ENCODE data around the gene NLRP9. TPM values are rescaled to one million over a fixed set of nuclear protein-coding genes. Genes with fewer than 3 reads are reported as not detected.
A peak's percentile ranks its signal among the peaks of the same experiment; 100 is the strongest.

NLRP9 gene
- total RNA-seq, 1 experiment from 2014 or later = not detected

- DNase-seq (ENCODE audit: low read depth) = peak; percentile 96
Observed at GRCh38 chr19:55674841-55675660, 63.2 kb downstream of the NLRP9 start, which contains the start of gene EPN1. TSS of gene EPN1 (plus strand) at chr19:55675226. CDS start at chr19:55678628, 3,402 bp downstream.

- DNase-seq (ENCODE audit: low read depth) = no peak
Observed at GRCh38 chr19:55674459-55674840, 63.8 kb downstream of the NLRP9 start.

- no peak for DNase-seq (ENCODE audit: low read depth)
Observed at GRCh38 chr19:55673889-55674288, 64.3 kb downstream of the NLRP9 start.

- DNase-seq (ENCODE audit: low read depth) = no peak
Observed at GRCh38 chr19:55673465-55673864, 64.7 kb downstream of the NLRP9 start.

GRCh38 chr19:55672418-55672817 lies 65.8 kb downstream of the NLRP9 start:
- no peak for DNase-seq (ENCODE audit: low read depth)

- no peak for DNase-seq (ENCODE audit: low read depth)
Observed at GRCh38 chr19:55671054-55671378, 67.2 kb downstream of the NLRP9 start.

- DNase-seq (ENCODE audit: low read depth) = no peak
Observed at GRCh38 chr19:55670280-55671053, 67.7 kb downstream of the NLRP9 start.

- DNase-seq (ENCODE audit: low read depth) = no peak
Observed at GRCh38 chr19:55669418-55670279, 68.6 kb downstream of the NLRP9 start.

GRCh38 chr19:55668603-55669348 lies 69.4 kb downstream of the NLRP9 start:
- no peak for DNase-seq (ENCODE audit: low read depth)

- DNase-seq (ENCODE audit: low read depth) = no peak
Observed at GRCh38 chr19:55667958-55668357, 70.2 kb downstream of the NLRP9 start.

GRCh38 chr19:55667511-55667910 lies 70.7 kb downstream of the NLRP9 start:
- no peak for DNase-seq (ENCODE audit: low read depth)

GRCh38 chr19:55667006-55667381 lies 71.2 kb downstream of the NLRP9 start:
- no peak for DNase-seq (ENCODE audit: low read depth)

GRCh38 chr19:55666343-55667005 lies 71.7 kb downstream of the NLRP9 start:
- DNase-seq (ENCODE audit: low read depth) = no peak

- no peak for DNase-seq (ENCODE audit: low read depth)
Observed at GRCh38 chr19:55663846-55664536, 74.2 kb downstream of the NLRP9 start.

GRCh38 chr19:55661826-55662225 lies 76.4 kb downstream of the NLRP9 start:
- no peak for DNase-seq (ENCODE audit: low read depth)

- DNase-seq (ENCODE audit: low read depth) = no peak
Observed at GRCh38 chr19:55660991-55661390, 77.2 kb downstream of the NLRP9 start.

GRCh38 chr19:55660404-55660803 lies 77.8 kb downstream of the NLRP9 start:
- DNase-seq (ENCODE audit: low read depth) = no peak

GRCh38 chr19:55659822-55660221 lies 78.4 kb downstream of the NLRP9 start:
- no peak for DNase-seq (ENCODE audit: low read depth)

GRCh38 chr19:55658846-55659459 lies 79.2 kb downstream of the NLRP9 start:
- DNase-seq (ENCODE audit: low read depth) = no peak
